ENCODE data around the gene GPC1. TPM values are rescaled to one million over a fixed set of nuclear protein-coding genes. Genes with fewer than 3 reads are reported as not detected.

GPC1 gene
- total and polyA plus RNA-seq, 8 donors: 6.3 to 117 (median 23.2) TPM

DNA sequence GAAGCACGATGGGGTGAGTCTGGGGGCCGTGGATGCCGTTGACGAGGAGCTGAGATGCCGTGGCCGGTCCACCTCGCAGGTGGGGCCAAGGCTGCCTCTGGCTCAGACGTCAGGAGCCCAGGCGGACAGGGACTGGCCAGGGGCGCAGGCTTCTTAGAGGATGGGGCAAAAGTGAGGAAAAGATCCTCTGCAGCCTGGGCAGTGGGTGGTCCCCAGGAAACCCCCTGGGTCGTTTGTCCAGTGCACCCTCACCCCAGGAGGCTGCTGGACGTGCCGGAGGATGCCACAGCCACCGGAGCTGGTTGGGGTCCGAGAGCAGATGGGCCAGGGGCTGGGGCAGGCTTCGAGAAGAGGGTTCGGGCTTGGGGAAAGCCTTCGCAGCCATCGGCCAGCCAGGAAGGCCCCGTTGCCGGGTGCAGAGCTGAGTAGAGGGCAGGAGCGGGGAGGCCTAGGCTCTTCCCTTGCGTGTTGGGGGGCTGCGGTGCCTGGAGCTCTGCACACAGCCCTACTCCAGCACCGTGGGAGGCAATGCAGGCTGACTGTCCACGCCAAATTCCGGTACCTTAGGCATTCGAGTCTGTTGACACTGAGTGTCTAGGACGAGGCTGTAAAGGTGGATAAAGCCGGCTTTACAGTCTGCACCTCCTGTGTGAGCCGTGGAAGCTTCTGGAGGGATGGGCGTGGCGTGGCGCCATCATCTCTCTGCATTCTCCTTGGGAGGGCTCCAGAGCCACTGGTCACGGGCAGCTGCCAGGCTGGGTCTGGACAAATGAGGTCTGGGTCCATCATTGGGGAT is 18.8 kb downstream of the GPC1 start:
- Histone ChIP-seq H3K27me3 (peaks cover 0 to 78% (median 55%) of the 10 kb centered on the region in 3 donors), H3K36me3 (peaks cover 0 to 2% (median 0%) of the 10 kb centered on the region in 4 donors), H3K27ac (no peak overlapping the region), H3K9me3 (no peaks in the 10 kb centered on the region), H3K4me3 (peak overlapping the region; percentile 37 to 80 (median 64)), H3K4me1 (peaks cover 27 to 61% (median 50%) of the 10 kb centered on the region in 4 donors)
- intact Hi-C loops (cut with DNase I; ENCODE audit: low total_unique reads): no loop called here
- TF ChIP-seq POLR2AphosphoS5 (IDR thresholded peaks at IDR 0.05) (no peak), POLR2A (IDR thresholded peaks at IDR 0.05) (no peak)
- TF ChIP-seq, protein P1, sequence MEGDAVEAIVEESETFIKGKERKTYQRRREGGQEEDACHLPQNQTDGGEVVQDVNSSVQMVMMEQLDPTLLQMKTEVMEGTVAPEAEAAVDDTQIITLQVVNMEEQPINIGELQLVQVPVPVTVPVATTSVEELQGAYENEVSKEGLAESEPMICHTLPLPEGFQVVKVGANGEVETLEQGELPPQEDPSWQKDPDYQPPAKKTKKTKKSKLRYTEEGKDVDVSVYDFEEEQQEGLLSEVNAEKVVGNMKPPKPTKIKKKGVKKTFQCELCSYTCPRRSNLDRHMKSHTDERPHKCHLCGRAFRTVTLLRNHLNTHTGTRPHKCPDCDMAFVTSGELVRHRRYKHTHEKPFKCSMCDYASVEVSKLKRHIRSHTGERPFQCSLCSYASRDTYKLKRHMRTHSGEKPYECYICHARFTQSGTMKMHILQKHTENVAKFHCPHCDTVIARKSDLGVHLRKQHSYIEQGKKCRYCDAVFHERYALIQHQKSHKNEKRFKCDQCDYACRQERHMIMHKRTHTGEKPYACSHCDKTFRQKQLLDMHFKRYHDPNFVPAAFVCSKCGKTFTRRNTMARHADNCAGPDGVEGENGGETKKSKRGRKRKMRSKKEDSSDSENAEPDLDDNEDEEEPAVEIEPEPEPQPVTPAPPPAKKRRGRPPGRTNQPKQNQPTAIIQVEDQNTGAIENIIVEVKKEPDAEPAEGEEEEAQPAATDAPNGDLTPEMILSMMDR (IDR thresholded peaks at IDR 0.05): no peak
- WGBS, 5 donors: 35 to 61% (median 45%) methylated on average over 22 to 35 of the region's 35 CpGs
- DNase-seq: no peak

- peaks cover 0 to 11% (median 2%) of the 10 kb centered on the region in 4 donors for H3K36me3 ChIP-seq
- peaks cover 0 to 74% (median 50%) of the 10 kb centered on the region in 3 donors for H3K27me3 ChIP-seq
- peaks cover 27 to 59% (median 50%) of the 10 kb centered on the region in 4 donors for H3K4me1 ChIP-seq
- no peaks in the 10 kb centered on the region for H3K9me3 ChIP-seq
- intact Hi-C loops (cut with DNase I; ENCODE audit: low total_unique reads): no loop called here
- no peak for TF ChIP-seq EP300 (IDR thresholded peaks at IDR 0.05)
- TF ChIP-seq, protein P1 (IDR thresholded peaks at IDR 0.05): no peak
- H3K4me3 ChIP-seq: peak overlapping the region in 1 of 4 donors; percentile 44
- no peak overlapping the region for H3K27ac ChIP-seq
- 40 to 66% (median 56%) methylated on average over 6 to 7 of the region's 7 CpGs for WGBS, 5 donors
- no peak for DNase-seq
Observed at GRCh38 chr2:240455272-240455646, 19.8 kb downstream of the GPC1 start.

GRCh38 chr2:240455647-240456446 is 20.4 kb downstream of the GPC1 start:
- peak overlapping the region in 1 of 5 donors; percentile 46 for H3K27ac ChIP-seq
- WGBS, 5 donors: 13 to 50% (median 19%) methylated on average over 15 to 55 of the region's 55 CpGs
- peaks cover 27 to 54% (median 50%) of the 10 kb centered on the region in 4 donors for H3K4me1 ChIP-seq
- TF ChIP-seq, protein P1 (IDR thresholded peaks at IDR 0.05): no peak
- no peak for TF ChIP-seq POLR2A (IDR thresholded peaks at IDR 0.05)
- no peak for TF ChIP-seq POLR2AphosphoS5 (IDR thresholded peaks at IDR 0.05)
- no peak for TF ChIP-seq EP300 (IDR thresholded peaks at IDR 0.05)
- peak overlapping the region; percentile 16 to 44 (median 24) for H3K4me3 ChIP-seq
- intact Hi-C loops (cut with DNase I; ENCODE audit: low total_unique reads): no loop called here
- peaks cover 0 to 13% (median 4%) of the 10 kb centered on the region in 4 donors for H3K36me3 ChIP-seq
- no peaks in the 10 kb centered on the region for H3K9me3 ChIP-seq
- peak; percentile 62 to 65 for DNase-seq
- peaks cover 0 to 68% (median 50%) of the 10 kb centered on the region in 3 donors for H3K27me3 ChIP-seq

GRCh38 chr2:240456447-240457222 is 21.2 kb downstream of the GPC1 start:
- peaks cover 24 to 51% (median 45%) of the 10 kb centered on the region in 4 donors for H3K4me1 ChIP-seq
- peaks cover 0 to 61% (median 45%) of the 10 kb centered on the region in 3 donors for H3K27me3 ChIP-seq
- TF ChIP-seq EP300 (IDR thresholded peaks at IDR 0.05): no peak
- TF ChIP-seq, protein P1 (IDR thresholded peaks at IDR 0.05): no peak
- H3K4me3 ChIP-seq: peak overlapping the region in 1 of 4 donors; percentile 44
- intact Hi-C loops (cut with DNase I; ENCODE audit: low total_unique reads): no loop called here
- H3K27ac ChIP-seq: no peak overlapping the region
- DNase-seq: no peak
- 52 to 66% (median 64%) methylated on average over 12 to 17 of the region's 17 CpGs for WGBS, 5 donors
- no peaks in the 10 kb centered on the region for H3K9me3 ChIP-seq
- H3K36me3 ChIP-seq: peaks cover 0 to 21% (median 8%) of the 10 kb centered on the region in 4 donors
